C4-2B (cell line): ENCODE measurements around the gene CTH.

Experiments
- CTCF ChIP-seq: fragments of 450-650 bp; conservative IDR thresholded peaks from 2 replicates; pipeline ENCODE4 v1.5.1; 2017; ENCODE audit warnings: mild to moderate bottlenecking
- ZFX ChIP-seq: fragments of 450-650 bp; IDR thresholded peaks from 2 replicates; pipeline ENCODE4 v1.6.1; 2017

GRCh38 chr1:70459496-70460225, 48.6 kb downstream of the CTH start:
- TF ChIP-seq CTCF (no peak), ZFX (no peak)
